SK-N-SH (cell line): Measurements from ENCODE around the gene LAMP2. TPM values are rescaled to one million over a fixed set of nuclear protein-coding genes. Genes with fewer than 3 reads are reported as not detected.

Experiments
- CTCF ChIA-PET: fragments of 300-600, 350-600 bp; formaldehyde crosslinking; extraction: SDS; loops from one replicate; lab custom pipeline; 2021; lab: Yijun Ruan, JAX
- POLR2A ChIA-PET: fragments of 350-600 bp; sonication (Branson Sonifier 250); formaldehyde crosslinking; extraction: SDS; loops from one replicate; lab custom pipeline; 2020; ENCODE audit warnings: antibody characterized with exemption, inconsistent platforms; lab: Yijun Ruan, JAX
- DNase-seq: peaks from one replicate; pipeline ENCODE4 v3.0.0; 2012
- H2AFZ ChIP-seq: fragments of 200-600 bp; sonication (generic); 2 replicates; pipeline ENCODE4 v1.8.1; 2016; ENCODE audit warnings: antibody characterized with exemption, mild to moderate bottlenecking, low read depth
- H3F3A ChIP-seq: fragments of 200-600 bp; sonication (generic); replicated peaks from 2 replicates; pipeline ENCODE3; 2016; ENCODE audit warnings: antibody characterized with exemption, mild to moderate bottlenecking; ENCODE audit not compliant: insufficient read depth
- H3K27ac ChIP-seq, 2 experiments: fragments of 200-500 bp in 1 of 2; fragments of 200-600 bp in 1 of 2; sonication (Bioruptor generic) in 1 of 2; sonication (generic), shearing (Covaris generic) in 1 of 2; 2 replicates each; pipeline versions ENCODE4 v1.5.1 to v1.6.1; 2014 to 2016; ENCODE audit warnings: low read depth in 2 of 2, inconsistent platforms in 1 of 2, low read length in 1 of 2, mild to moderate bottlenecking in 1 of 2, mixed read lengths in 1 of 2
- H3K27me3 ChIP-seq: fragments of 200-600 bp; sonication (generic), shearing (Covaris generic); 2 replicates; pipeline ENCODE4 v1.6.1; 2016; ENCODE audit warnings: mixed run types; ENCODE audit not compliant: insufficient read depth
- H3K36me3 ChIP-seq, 2 experiments: fragments of 200-500 bp in 1 of 2; fragments of 200-600 bp in 1 of 2; sonication (Bioruptor generic) in 1 of 2; sonication (generic) in 1 of 2; replicated peaks in 1 of 2; 2 replicates each; pipeline versions ENCODE3 to v1.5.1; 2014 to 2016; ENCODE audit warnings: low read length in 1 of 2, mild to moderate bottlenecking in 1 of 2; ENCODE audit not compliant: insufficient read depth in 2 of 2, control insufficient read depth in 1 of 2
- H3K4me1 ChIP-seq, 2 experiments: fragments of 200-500 bp in 1 of 2; fragments of 200-600 bp in 1 of 2; sonication (Bioruptor generic) in 1 of 2; sonication (generic), shearing (Covaris generic) in 1 of 2; 2 replicates each; pipeline versions ENCODE4 v1.5.1 to v1.6.1; 2014 to 2016; ENCODE audit warnings: low read depth in 1 of 2, low read length in 1 of 2, mixed run types in 1 of 2; ENCODE audit not compliant: insufficient read depth in 2 of 2, control insufficient read depth in 1 of 2
- H3K4me2 ChIP-seq: fragments of 200-600 bp; sonication (generic), shearing (Covaris generic); 2 replicates; pipeline ENCODE4 v1.6.1; 2017; ENCODE audit warnings: mixed run types
- H3K4me3 ChIP-seq, 2 experiments: fragments of 200-500 bp in 1 of 2; fragments of 200-600 bp in 1 of 2; sonication (Bioruptor generic) in 1 of 2; sonication (generic), shearing (Covaris generic) in 1 of 2; 2 replicates each; pipeline versions ENCODE4 v1.5.1 to v1.8.1; 2014 to 2016; ENCODE audit warnings: low read depth in 2 of 2, inconsistent platforms in 1 of 2, low read length in 1 of 2, mild to moderate bottlenecking in 1 of 2, mixed read lengths in 1 of 2, moderate library complexity in 1 of 2
- H3K79me2 ChIP-seq: fragments of 200-600 bp; sonication (generic); 2 replicates; pipeline ENCODE4 v1.8.1; 2017; ENCODE audit warnings: mild to moderate bottlenecking; ENCODE audit not compliant: insufficient read depth
- H3K9ac ChIP-seq: fragments of 200-600 bp; sonication (generic); 2 replicates; pipeline ENCODE4 v1.6.1; 2017; ENCODE audit warnings: mixed run types
- H3K9me2 ChIP-seq: fragments of 200-600 bp; sonication (generic); 2 replicates; pipeline ENCODE4 v1.6.1; 2017; ENCODE audit warnings: mixed run types
- H3K9me3 ChIP-seq: fragments of 200-600 bp; sonication (generic); 2 replicates; pipeline ENCODE4 v1.6.1; 2017; ENCODE audit warnings: mixed run types, mild to moderate bottlenecking, moderate library complexity
- H4K20me1 ChIP-seq: fragments of 200-600 bp; sonication (generic); 2 replicates; pipeline ENCODE4 v1.6.1; 2017; ENCODE audit warnings: mild to moderate bottlenecking, mixed run types; ENCODE audit not compliant: insufficient read depth
- CHD2 ChIP-seq: fragments of 150-350 bp; IDR thresholded peaks from 2 replicates; pipeline ENCODE4 v1.6.1; 2018; ENCODE audit warnings: low read length; ENCODE audit not compliant: partially characterized antibody
- CTCF ChIP-seq: fragments of 200-600 bp; sonication (generic); IDR thresholded peaks from 2 replicates; pipeline ENCODE4 v1.6.1; 2017; ENCODE audit warnings: antibody characterized with exemption, mild to moderate bottlenecking, moderate library complexity
- ELF1 ChIP-seq: IDR thresholded peaks from 2 replicates; pipeline ENCODE4 v1.4.0; 2012
- EZH2phosphoT487 ChIP-seq: fragments of 200-600 bp; sonication (generic); IDR thresholded peaks from 2 replicates; pipeline ENCODE4 v1.6.1; 2017; ENCODE audit warnings: low read depth, mixed run types, mild to moderate bottlenecking, antibody characterized with exemption, moderate library complexity, borderline replicate concordance
- FOSL2 ChIP-seq: IDR thresholded peaks from 2 replicates; pipeline ENCODE4 v1.4.0; 2012; ENCODE audit warnings: low read depth, mild to moderate bottlenecking, moderate library complexity, borderline replicate concordance
- FOXM1 ChIP-seq: IDR thresholded peaks from 2 replicates; pipeline ENCODE4 v1.4.0; 2012; ENCODE audit warnings: low read depth, mild to moderate bottlenecking
- GABPA ChIP-seq: IDR thresholded peaks from 2 replicates; pipeline ENCODE4 v1.4.0; 2012; ENCODE audit warnings: low read depth, mild to moderate bottlenecking
- IRF3 ChIP-seq: fragments of 150-350 bp; IDR thresholded peaks from 2 replicates; pipeline ENCODE4 v1.6.1; 2016; ENCODE audit warnings: mild to moderate bottlenecking, low read depth, low read length
- JUND ChIP-seq: IDR thresholded peaks from 2 replicates; pipeline ENCODE4 v1.4.0; 2012
- NFIC ChIP-seq: IDR thresholded peaks from 2 replicates; pipeline ENCODE4 v1.4.0; 2012; ENCODE audit warnings: borderline replicate concordance
- POLR2AphosphoS5 ChIP-seq: IDR thresholded peaks from 2 replicates; pipeline ENCODE4 v1.6.1; 2012; ENCODE audit warnings: low read depth, low read length
- RAD21 ChIP-seq: IDR thresholded peaks from 2 replicates; pipeline ENCODE4 v1.6.1; 2012; ENCODE audit warnings: mild to moderate bottlenecking, low read length
- RCOR1 ChIP-seq: fragments of 150-350 bp; IDR thresholded peaks from 2 replicates; pipeline ENCODE4 v1.6.1; 2017; ENCODE audit warnings: antibody characterized with exemption, low read length
- RFX5 ChIP-seq: IDR thresholded peaks from 2 replicates; pipeline ENCODE4 v1.6.1; 2012; ENCODE audit warnings: mild to moderate bottlenecking, improper control_type of control experiment, low read length
- SIN3A ChIP-seq: IDR thresholded peaks from 2 replicates; pipeline ENCODE4 v1.6.1; 2012; ENCODE audit warnings: low read depth, mild to moderate bottlenecking, low read length, moderate library complexity, borderline replicate concordance
- SMC3 ChIP-seq: IDR thresholded peaks from 2 replicates; pipeline ENCODE4 v1.6.1; 2012; ENCODE audit warnings: low read depth, low read length, improper control_type of control experiment
- USF1 ChIP-seq: IDR thresholded peaks from 2 replicates; pipeline ENCODE4 v1.4.0; 2012; ENCODE audit warnings: low read depth, borderline replicate concordance
- YY1 ChIP-seq: IDR thresholded peaks from 2 replicates; pipeline ENCODE4 v1.4.0; 2012; ENCODE audit warnings: low read depth, mild to moderate bottlenecking
- ZBTB33 ChIP-seq: IDR thresholded peaks from 2 replicates; pipeline ENCODE4 v1.4.0; 2012; ENCODE audit warnings: low read depth, borderline replicate concordance
- WGBS: methylation state at CpG from one replicate; pipeline ENCODE4 v1.1.6; 2017; ENCODE audit warnings: low lambda C conversion rate; 5-methylcytosine and 5-hydroxymethylcytosine counted together
- polyA plus RNA-seq, 3 experiments: library from polyadenylated mRNA; depleted of rRNA; stranded (reverse); fragments of >200 nt; gene quantifications; 2 replicates each; pipeline ENCODE4 v1.2.3, GENCODE V29; 2012

LAMP2 gene
- polyA plus RNA-seq, 1 of the 3 experiments (the other 2 are of a cell fraction): 108 TPM

GRCh38 chrX:120408168-120408567 lies 60.9 kb downstream of the LAMP2 start (continued):
- TF ChIP-seq ZBTB33: no peak
- no peak for TF ChIP-seq GABPA
- no peak for TF ChIP-seq YY1

GRCh38 chrX:120406638-120407037 lies 62.5 kb downstream of the LAMP2 start:
- DNase-seq: no peak
- Histone ChIP-seq H3K27ac (no peak overlapping the region), H3K9me2 (no peaks in the 10 kb centered on the region), H3K4me1 (no peaks in the 10 kb centered on the region), H3F3A (no peaks in the 10 kb centered on the region), H4K20me1 (no peaks in the 10 kb centered on the region), H2AFZ (no peak overlapping the region), H3K4me2 (no peak overlapping the region), H3K9ac (no peak overlapping the region), H3K9me3 (no peaks in the 10 kb centered on the region), H3K36me3 (no peaks in the 10 kb centered on the region), H3K27me3 (peaks cover 8% of the 10 kb centered on the region; the same call in 1 of the 2 replicates), H3K79me2 (no peaks in the 10 kb centered on the region), H3K4me3 (no peak overlapping the region)
- no peak for TF ChIP-seq ELF1
- no peak for TF ChIP-seq CHD2
- TF ChIP-seq CTCF: no peak
- TF ChIP-seq SMC3: no peak
- TF ChIP-seq RAD21: no peak
- no peak for TF ChIP-seq NFIC
- TF ChIP-seq USF1: no peak
- no peak for TF ChIP-seq POLR2AphosphoS5
- TF ChIP-seq GABPA: no peak
- no peak for TF ChIP-seq SIN3A
- no peak for TF ChIP-seq JUND
- TF ChIP-seq IRF3: no peak
- no peak for TF ChIP-seq YY1
- no peak for TF ChIP-seq RCOR1
- no peak for TF ChIP-seq FOSL2
- TF ChIP-seq EZH2phosphoT487: no peak
- no peak for TF ChIP-seq FOXM1
- TF ChIP-seq RFX5: no peak
- POLR2A ChIA-PET: no interaction called here
- WGBS: 8% methylated on average over 5 of the region's 5 CpGs
- CTCF ChIA-PET: no interaction called here
